ENCODE measurements around the gene WDR27. TPM values are rescaled to one million over a fixed set of nuclear protein-coding genes. Genes with fewer than 3 reads are reported as not detected.

WDR27 gene
- polyA plus RNA-seq, 3 donors = 0.95 to 20.5 (median 2.0) TPM

GRCh38 chr6:169411722-169412121 is 290.1 kb downstream of the WDR27 start:
- no peak overlapping the region for H3K4me3 ChIP-seq (replicated peaks in 1 of 3; ENCODE audit: low read depth in 2 of 3, low read length in 3 of 3)
- peaks cover 35 to 37% of the 10 kb centered on the region in 2 donors for H3K9me3 ChIP-seq (replicated peaks in 1 of 2; ENCODE audit: control insufficient read depth in 1 of 2, insufficient read depth in 1 of 2, low read length in 2 of 2)
- no peak overlapping the region for H3K27ac ChIP-seq (ENCODE audit: low read depth in 1 of 2, low read length in 2 of 2)
- H3K4me1 Mint-ChIP-seq = peaks cover 24% of the 10 kb centered on the region
- H3K9ac ChIP-seq (ENCODE audit: insufficient read depth, low read length, poor library complexity, severe bottlenecking) = no peak overlapping the region
- H3K79me2 ChIP-seq (ENCODE audit: insufficient read depth, low read length) = no peaks in the 10 kb centered on the region
- 66% methylated on average over 4 of the region's 5 CpGs for whole genome bisulfite sequencing (ENCODE audit: insufficient coverage)
- H3K36me3 ChIP-seq (replicated peaks in 1 of 2; ENCODE audit: control insufficient read depth in 1 of 2, insufficient read depth in 2 of 2, low read length in 2 of 2) = no peaks in the 10 kb centered on the region
- no peak overlapping the region for H3K4me2 ChIP-seq (replicated peaks; ENCODE audit: extremely low read depth, low read length, poor library complexity, severe bottlenecking)
- H3K27me3 Mint-ChIP-seq (ENCODE audit: low read depth in 3 of 3) = peaks cover 0 to 1% (median 0%) of the 10 kb centered on the region in 3 donors
- H2AFZ ChIP-seq (ENCODE audit: insufficient read depth, low read depth, low read length, poor library complexity, severe bottlenecking) = no peak overlapping the region
- peaks cover 0 to 2% of the 10 kb centered on the region in 2 donors for H3K36me3 Mint-ChIP-seq
- no peak overlapping the region for H3K4me3 Mint-ChIP-seq
- DNase-seq = no peak
- TF ChIP-seq CTCF (IDR thresholded peaks at IDR 0.05) = no peak
- intact Hi-C loops (cut with micrococcal nuclease) = no loop called here
- H3K27me3 ChIP-seq (ENCODE audit: control insufficient read depth in 2 of 2, insufficient read depth in 2 of 2, low read length in 2 of 2) = no peaks in the 10 kb centered on the region
- peaks cover 14 to 16% of the 10 kb centered on the region in 2 donors for H3K4me1 ChIP-seq (ENCODE audit: control insufficient read depth in 1 of 2, insufficient read depth in 2 of 2, low read length in 2 of 2)
- H4K20me1 ChIP-seq (ENCODE audit: insufficient read depth, low read length) = no peaks in the 10 kb centered on the region
- H3K27ac Mint-ChIP-seq = no peak overlapping the region
- H3K9me3 Mint-ChIP-seq = peaks cover 17 to 53% (median 37%) of the 10 kb centered on the region in 7 donors

GRCh38 chr6:169411296-169411695 is 290.5 kb downstream of the WDR27 start:
- Mint-ChIP-seq H3K9me3 (peaks cover 17 to 51% (median 37%) of the 10 kb centered on the region in 7 donors), H3K27me3 (ENCODE audit: low read depth in 3 of 3) (peaks cover 0 to under 1% (median 0%) of the 10 kb centered on the region in 3 donors), H3K4me1 (peaks cover 25% of the 10 kb centered on the region), H3K27ac (no peak overlapping the region), H3K4me3 (no peak overlapping the region), H3K36me3 (peaks cover 0 to 2% of the 10 kb centered on the region in 2 donors)
- 92% methylated on average over 7 of the region's 9 CpGs for WGBS (ENCODE audit: insufficient coverage)
- no peak overlapping the region for H3K9ac ChIP-seq (ENCODE audit: insufficient read depth, low read length, poor library complexity, severe bottlenecking)
- no peaks in the 10 kb centered on the region for H4K20me1 ChIP-seq (ENCODE audit: insufficient read depth, low read length)
- no peak overlapping the region for H3K4me2 ChIP-seq (replicated peaks; ENCODE audit: extremely low read depth, low read length, poor library complexity, severe bottlenecking)
- peaks cover 14 to 17% of the 10 kb centered on the region in 2 donors for H3K4me1 ChIP-seq (ENCODE audit: control insufficient read depth in 1 of 2, insufficient read depth in 2 of 2, low read length in 2 of 2)
- no peaks in the 10 kb centered on the region for H3K79me2 ChIP-seq (ENCODE audit: insufficient read depth, low read length)
- H2AFZ ChIP-seq (ENCODE audit: insufficient read depth, low read depth, low read length, poor library complexity, severe bottlenecking) = no peak overlapping the region
- intact Hi-C loops (cut with micrococcal nuclease) = no loop called here
- peaks cover 35 to 37% of the 10 kb centered on the region in 2 donors for H3K9me3 ChIP-seq (replicated peaks in 1 of 2; ENCODE audit: control insufficient read depth in 1 of 2, insufficient read depth in 1 of 2, low read length in 2 of 2)
- no peak overlapping the region for H3K4me3 ChIP-seq (replicated peaks in 1 of 3; ENCODE audit: low read depth in 2 of 3, low read length in 3 of 3)
- TF ChIP-seq CTCF (IDR thresholded peaks at IDR 0.05) = no peak
- no peak for DNase-seq
- H3K27me3 ChIP-seq (ENCODE audit: control insufficient read depth in 2 of 2, insufficient read depth in 2 of 2, low read length in 2 of 2) = no peaks in the 10 kb centered on the region
- H3K27ac ChIP-seq (ENCODE audit: low read depth in 1 of 2, low read length in 2 of 2) = no peak overlapping the region
- H3K36me3 ChIP-seq (replicated peaks in 1 of 2; ENCODE audit: control insufficient read depth in 1 of 2, insufficient read depth in 2 of 2, low read length in 2 of 2) = no peaks in the 10 kb centered on the region

All from CD14-positive monocyte (primary cell).